Right lobe of liver (tissue), 4 donors: ENCODE results near the gene CDH6.

ENCODE experiments used
- CTCF ChIP-seq, 4 donors: fragments of 200-600 bp in 3 of 4; fragments of 450-650 bp in 1 of 4; IDR thresholded peaks; one replicate each; pipeline versions ENCODE4 v1.5.1 to v1.8.0; 2016 to 2022; ENCODE audit warnings: antibody characterized with exemption in 4 of 4, mild to moderate bottlenecking in 2 of 4
- POLR2A ChIP-seq: fragments of 450-650 bp; IDR thresholded peaks from one replicate; pipeline ENCODE4 v1.6.1; 2017; ENCODE audit warnings: antibody characterized with exemption, mild to moderate bottlenecking
- donor health status: DM: no; HTN: no; CAD: no.
- donor health status: DM: no; HTN: no; CAD: no.
- donor health status: DM: no; HTN: yes; CAD: no.

DNA sequence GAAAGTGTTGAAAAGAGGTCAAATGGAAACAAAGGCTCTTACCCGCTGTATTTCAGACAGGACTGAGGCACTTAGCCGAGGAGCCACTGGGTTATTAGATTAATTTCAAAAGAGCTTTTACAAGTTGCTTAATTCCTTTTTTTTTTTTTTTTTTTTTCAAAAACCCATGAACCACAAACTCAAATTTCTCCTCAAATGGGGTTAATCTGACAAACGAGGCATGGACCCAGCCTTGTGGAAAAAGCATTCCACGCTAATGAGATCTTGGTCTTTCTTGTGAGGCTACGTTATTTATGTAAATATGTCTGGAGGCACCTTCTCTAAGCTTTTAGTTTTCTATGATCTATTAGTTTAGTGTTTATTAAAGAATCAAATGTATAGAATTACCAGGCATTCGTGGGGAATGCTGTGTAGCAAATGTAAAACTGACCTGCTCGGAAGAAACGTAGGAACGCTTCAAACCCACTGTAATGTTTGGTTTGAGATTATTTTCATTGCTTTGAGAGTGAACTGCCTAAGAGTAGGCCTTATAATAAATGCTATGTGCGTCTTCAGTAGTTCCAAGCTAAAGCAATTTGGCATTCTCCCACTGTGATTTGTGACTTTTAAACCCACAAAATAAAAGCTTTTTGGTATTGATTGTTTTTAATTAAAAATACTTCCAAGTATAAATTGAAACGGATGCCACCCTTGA is 134.7 kb downstream of the CDH6 start:
- TF ChIP-seq CTCF (IDR thresholded peaks at IDR 0.05) (no peak), POLR2A (no peak)
